Measurements from ENCODE around the gene DNAJB9.

The DNAJB9 gene

GRCh38 chr7:108611268-108611667 lies 41.6 kb downstream of the DNAJB9 start:
- no peak for DNase-seq

DNA sequence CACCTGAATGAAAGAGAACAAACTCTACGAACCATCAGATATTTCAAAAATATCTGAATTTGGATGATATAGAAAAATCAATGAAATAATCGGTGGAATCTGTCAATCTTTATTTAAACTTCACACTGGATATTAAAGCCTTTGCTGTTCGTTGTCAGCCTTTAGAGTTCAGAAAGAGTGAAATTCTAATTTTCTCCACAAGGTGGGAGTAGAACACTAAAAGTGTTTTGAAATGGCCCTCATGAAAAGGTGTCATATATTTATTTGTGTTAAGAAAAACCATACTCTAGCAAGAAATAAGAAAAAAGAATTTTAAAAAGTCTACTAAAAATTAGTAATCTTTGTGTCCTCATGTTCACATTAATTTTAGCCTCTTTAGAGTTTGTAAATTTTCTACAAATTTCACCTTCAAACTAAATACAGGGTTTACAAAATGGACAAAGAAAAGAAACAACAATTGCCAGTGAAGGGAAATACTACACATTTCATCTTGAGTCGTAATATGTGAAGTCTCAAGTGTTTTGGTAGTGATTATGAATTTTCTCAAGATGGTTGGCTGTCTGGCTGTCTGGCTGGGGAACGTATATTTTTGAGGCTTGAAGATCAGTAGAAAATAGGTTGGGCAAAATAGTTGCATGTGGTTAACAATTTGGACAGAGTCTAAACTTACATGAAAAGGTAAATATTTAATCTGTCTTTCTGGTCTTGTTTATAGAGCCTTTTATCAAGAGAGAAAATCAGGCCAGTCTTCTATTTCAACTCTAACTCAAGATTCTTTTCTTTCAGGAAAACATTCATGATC lies 43.7 kb downstream of the DNAJB9 start:
- DNase-seq, result no peak

GRCh38 chr7:108613949-108614381 lies 44.3 kb downstream of the DNAJB9 start:
- DNase-seq, result no peak

GRCh38 chr7:108614896-108615295 lies 45.2 kb downstream of the DNAJB9 start:
- DNase-seq, result no peak

DNA sequence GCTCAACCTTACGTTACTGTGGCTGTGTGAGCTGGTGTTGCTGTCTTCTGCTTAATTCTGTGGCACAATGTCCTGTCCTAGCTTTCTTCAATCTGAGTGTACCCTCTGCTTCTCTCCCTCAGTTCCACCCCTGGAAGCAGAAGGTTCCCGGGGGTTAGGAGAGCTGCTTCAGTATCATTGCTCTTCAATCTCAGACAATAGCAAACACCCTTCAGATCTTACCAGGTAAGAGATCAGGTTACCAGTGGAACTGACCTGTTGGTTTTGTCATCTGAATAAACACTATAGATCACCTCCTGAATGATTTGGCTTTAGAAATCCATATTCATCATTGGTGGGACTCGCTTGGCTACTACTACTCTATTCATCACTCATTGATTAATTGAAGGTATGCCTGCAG lies 48.4 kb downstream of the DNAJB9 start:
- DNase-seq, result no peak

DNA sequence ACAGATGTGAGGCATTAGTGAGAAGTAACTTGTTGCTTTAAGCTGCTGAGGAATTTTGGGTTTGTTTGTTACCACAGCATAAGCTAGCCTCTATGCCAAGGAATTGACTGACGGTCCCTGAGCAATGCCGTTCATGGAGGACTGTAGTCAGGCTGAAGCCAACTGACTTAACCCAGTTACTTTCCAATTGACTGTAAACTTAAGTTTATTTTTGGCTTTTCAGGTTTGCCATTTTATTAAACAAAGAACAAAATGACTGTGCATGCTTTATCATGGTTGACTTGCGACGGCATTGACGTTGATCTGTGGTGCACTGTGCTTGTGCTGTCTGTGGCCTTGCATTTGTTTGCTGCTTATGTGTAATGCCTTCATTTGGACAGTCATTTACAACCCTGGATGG lies 53.5 kb downstream of the DNAJB9 start:
- DNase-seq, result no peak

Measured in NCI-H226 (cell line).